22Rv1 (cell line): Measurements from ENCODE around the gene DAAM2.

Experiments
- ZFX ChIP-seq: fragments of 450-650 bp; IDR thresholded peaks from 2 replicates; pipeline ENCODE4 v1.6.1; 2017; ENCODE audit warnings: antibody characterized with exemption, borderline replicate concordance
- TF ChIP-seq, protein P1 (sequence below): fragments of 450-650 bp; IDR thresholded peaks from 2 replicates; pipeline ENCODE4 v1.5.1; 2017; ENCODE audit warnings: mild to moderate bottlenecking

DNA sequence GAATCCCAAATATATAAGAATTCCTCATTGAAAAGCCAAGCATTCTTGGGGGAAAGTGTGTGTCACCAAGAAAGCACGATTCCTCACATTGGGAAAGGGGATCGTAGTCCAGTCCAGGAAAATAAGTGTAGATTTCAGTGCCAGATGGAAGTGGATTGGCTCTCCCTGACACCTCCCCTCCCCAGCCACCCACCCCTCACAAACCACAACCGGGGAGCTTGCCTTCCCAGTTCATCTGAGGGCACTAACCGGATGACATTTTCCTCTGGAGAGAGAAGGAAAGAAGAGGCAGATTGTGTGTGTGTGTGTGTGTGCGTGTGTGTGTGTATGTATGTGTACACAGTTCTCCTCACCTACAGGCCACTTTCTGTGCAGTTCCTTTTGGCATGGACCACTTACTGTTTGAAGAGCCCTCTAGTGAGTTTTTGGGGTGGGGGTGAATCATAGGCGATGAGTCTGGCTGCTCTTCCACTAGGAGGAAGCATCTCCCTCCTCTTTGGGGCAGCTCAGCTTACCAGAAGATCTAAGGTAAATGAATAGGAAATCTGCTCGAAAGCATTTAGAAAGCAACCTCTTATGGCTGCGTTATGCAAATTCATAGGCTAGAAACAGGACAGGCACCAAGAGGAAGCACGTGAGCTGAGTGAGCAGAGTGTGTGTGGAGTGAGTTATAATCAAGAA is 20.8 kb downstream of the DAAM2 start:
- TF ChIP-seq, protein P1, sequence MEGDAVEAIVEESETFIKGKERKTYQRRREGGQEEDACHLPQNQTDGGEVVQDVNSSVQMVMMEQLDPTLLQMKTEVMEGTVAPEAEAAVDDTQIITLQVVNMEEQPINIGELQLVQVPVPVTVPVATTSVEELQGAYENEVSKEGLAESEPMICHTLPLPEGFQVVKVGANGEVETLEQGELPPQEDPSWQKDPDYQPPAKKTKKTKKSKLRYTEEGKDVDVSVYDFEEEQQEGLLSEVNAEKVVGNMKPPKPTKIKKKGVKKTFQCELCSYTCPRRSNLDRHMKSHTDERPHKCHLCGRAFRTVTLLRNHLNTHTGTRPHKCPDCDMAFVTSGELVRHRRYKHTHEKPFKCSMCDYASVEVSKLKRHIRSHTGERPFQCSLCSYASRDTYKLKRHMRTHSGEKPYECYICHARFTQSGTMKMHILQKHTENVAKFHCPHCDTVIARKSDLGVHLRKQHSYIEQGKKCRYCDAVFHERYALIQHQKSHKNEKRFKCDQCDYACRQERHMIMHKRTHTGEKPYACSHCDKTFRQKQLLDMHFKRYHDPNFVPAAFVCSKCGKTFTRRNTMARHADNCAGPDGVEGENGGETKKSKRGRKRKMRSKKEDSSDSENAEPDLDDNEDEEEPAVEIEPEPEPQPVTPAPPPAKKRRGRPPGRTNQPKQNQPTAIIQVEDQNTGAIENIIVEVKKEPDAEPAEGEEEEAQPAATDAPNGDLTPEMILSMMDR: no peak
- no peak for TF ChIP-seq ZFX
